ENCODE data around the gene GPR15. TPM values are rescaled to one million over a fixed set of nuclear protein-coding genes. Genes with fewer than 3 reads are reported as not detected.

GPR15 gene
- total RNA-seq, 1 donor from 2014 or later: not detected

DNA sequence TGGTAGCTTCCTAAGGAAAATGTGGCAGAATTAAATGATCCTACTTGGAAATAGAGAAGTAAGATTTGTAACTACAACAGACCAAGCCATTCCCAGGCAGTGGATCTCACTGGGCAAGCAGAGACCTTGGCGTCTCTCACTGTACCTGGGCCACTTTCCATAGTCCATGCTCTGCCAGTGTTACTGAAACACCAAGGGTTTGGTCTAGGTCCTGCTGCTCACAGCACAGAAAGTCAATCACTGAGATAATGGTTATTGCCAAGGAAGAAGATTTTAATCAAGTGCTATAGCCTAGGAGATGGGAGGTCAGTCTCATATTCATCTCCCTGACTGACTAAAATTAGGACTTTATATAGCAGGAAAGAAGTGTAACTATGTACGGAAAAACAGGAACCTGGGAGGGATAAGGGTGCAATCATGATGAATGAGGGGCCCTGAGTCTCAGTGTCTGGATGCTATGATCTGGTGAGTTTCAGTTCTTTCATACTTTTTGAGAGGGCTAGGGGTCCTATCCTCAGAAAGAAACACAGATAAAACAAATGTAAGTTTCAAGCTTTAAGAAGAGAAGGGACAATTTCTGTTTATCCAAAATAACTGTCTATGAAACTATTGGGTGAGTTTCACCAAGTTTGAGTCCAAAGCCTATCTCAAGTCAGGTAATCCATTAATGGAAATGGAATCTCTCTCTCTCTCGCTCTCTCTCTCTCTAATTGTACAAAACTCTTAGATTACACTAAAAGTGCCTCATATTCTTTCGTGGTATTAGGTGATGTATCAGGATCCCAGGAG is 20.6 kb downstream of the GPR15 start:
- TF ChIP-seq, protein P1, sequence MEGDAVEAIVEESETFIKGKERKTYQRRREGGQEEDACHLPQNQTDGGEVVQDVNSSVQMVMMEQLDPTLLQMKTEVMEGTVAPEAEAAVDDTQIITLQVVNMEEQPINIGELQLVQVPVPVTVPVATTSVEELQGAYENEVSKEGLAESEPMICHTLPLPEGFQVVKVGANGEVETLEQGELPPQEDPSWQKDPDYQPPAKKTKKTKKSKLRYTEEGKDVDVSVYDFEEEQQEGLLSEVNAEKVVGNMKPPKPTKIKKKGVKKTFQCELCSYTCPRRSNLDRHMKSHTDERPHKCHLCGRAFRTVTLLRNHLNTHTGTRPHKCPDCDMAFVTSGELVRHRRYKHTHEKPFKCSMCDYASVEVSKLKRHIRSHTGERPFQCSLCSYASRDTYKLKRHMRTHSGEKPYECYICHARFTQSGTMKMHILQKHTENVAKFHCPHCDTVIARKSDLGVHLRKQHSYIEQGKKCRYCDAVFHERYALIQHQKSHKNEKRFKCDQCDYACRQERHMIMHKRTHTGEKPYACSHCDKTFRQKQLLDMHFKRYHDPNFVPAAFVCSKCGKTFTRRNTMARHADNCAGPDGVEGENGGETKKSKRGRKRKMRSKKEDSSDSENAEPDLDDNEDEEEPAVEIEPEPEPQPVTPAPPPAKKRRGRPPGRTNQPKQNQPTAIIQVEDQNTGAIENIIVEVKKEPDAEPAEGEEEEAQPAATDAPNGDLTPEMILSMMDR (IDR thresholded peaks at IDR 0.05; ENCODE audit: unreplicated experiment): no peak
- no peak for DNase-seq (ENCODE audit: low spot score, unreplicated experiment)
- H3K4me1 Mint-ChIP-seq (ENCODE audit: low read depth): no peaks in the 10 kb centered on the region
- no peaks in the 10 kb centered on the region for H3K9me3 Mint-ChIP-seq (ENCODE audit: low read depth)
- H3K36me3 Mint-ChIP-seq (ENCODE audit: insufficient read depth): no peaks in the 10 kb centered on the region
- H3K27ac Mint-ChIP-seq: no peak overlapping the region
- no peak overlapping the region for H3K4me3 Mint-ChIP-seq (ENCODE audit: low read depth)
- no peaks in the 10 kb centered on the region for H3K27me3 Mint-ChIP-seq

DNA sequence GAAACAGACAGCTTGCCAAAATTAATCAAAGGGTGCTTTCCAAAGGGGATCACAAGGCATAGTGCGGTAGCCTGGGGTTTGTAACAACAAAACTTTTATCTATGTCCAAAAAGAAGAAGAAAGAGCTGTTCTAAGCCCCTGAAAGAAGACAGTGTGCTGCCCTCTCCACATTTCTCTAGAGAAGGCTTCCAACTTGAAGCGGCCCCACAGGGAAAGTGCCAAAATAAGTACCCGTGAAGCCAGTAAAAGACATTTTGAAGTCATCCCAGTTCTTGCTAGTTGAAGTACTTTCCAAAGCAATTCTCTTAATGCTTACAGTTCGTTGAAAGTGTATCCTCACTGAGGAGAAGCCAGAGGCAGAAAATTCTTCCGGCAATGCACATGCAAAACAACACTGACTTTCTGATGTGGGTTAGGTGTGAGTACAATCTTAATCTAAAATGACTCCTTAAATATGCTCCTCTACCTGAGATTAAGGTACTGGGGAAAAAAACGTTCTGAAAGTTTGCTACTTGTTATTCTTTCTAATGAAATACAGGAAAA is 21.3 kb downstream of the GPR15 start:
- no peak overlapping the region for H3K27ac Mint-ChIP-seq
- no peak for DNase-seq (ENCODE audit: low spot score, unreplicated experiment)
- TF ChIP-seq, protein P1 (IDR thresholded peaks at IDR 0.05; ENCODE audit: unreplicated experiment): no peak
- H3K9me3 Mint-ChIP-seq (ENCODE audit: low read depth): no peaks in the 10 kb centered on the region
- no peaks in the 10 kb centered on the region for H3K36me3 Mint-ChIP-seq (ENCODE audit: insufficient read depth)
- no peaks in the 10 kb centered on the region for H3K4me1 Mint-ChIP-seq (ENCODE audit: low read depth)
- H3K4me3 Mint-ChIP-seq (ENCODE audit: low read depth): no peak overlapping the region
- H3K27me3 Mint-ChIP-seq: no peaks in the 10 kb centered on the region

DNA sequence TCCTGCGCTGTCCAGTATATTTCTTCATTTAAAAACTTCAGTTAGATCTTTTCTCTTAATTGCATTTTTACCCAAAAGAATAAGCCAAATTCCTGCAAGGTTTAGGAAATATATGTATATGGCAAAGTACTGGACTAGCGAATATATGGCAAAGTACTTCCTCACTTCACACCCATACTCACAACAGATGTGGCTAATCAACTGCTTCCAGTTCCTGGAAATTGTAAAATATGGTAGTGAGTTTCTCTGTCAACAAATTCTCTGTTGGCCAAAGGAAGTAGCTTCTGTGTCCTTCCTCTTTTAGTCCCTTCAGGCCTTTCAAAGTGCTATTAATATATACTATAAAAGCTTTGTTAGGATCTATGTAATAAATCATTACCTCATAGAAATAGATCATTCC is 22.0 kb downstream of the GPR15 start:
- H3K9me3 Mint-ChIP-seq (ENCODE audit: low read depth): no peaks in the 10 kb centered on the region
- H3K27ac Mint-ChIP-seq: no peak overlapping the region
- no peaks in the 10 kb centered on the region for H3K36me3 Mint-ChIP-seq (ENCODE audit: insufficient read depth)
- TF ChIP-seq, protein P1 (IDR thresholded peaks at IDR 0.05; ENCODE audit: unreplicated experiment): no peak
- no peaks in the 10 kb centered on the region for H3K27me3 Mint-ChIP-seq
- no peaks in the 10 kb centered on the region for H3K4me1 Mint-ChIP-seq (ENCODE audit: low read depth)
- H3K4me3 Mint-ChIP-seq (ENCODE audit: low read depth): no peak overlapping the region
- DNase-seq (ENCODE audit: low spot score, unreplicated experiment): no peak

DNA sequence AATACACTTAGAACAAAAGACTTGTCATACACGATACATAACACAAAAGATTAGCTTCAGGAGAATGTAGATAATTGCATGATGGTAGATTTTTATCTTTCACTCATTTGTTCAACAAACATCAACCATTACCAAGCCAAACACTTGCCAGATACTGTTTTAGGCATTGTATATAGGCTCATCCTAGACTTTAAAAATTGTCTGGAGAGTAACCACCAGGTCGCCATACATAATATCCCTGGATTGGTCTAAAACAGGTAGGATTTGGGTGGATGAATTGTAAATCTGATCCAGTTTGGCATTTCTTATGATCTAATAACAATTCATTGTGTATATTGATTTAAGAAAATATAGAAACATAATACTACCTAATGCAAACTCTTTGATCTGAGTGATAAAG is 22.8 kb downstream of the GPR15 start:
- no peak overlapping the region for H3K27ac Mint-ChIP-seq
- no peaks in the 10 kb centered on the region for H3K4me1 Mint-ChIP-seq (ENCODE audit: low read depth)
- DNase-seq (ENCODE audit: low spot score, unreplicated experiment): no peak
- TF ChIP-seq, protein P1 (IDR thresholded peaks at IDR 0.05; ENCODE audit: unreplicated experiment): no peak
- no peaks in the 10 kb centered on the region for H3K27me3 Mint-ChIP-seq
- no peaks in the 10 kb centered on the region for H3K9me3 Mint-ChIP-seq (ENCODE audit: low read depth)
- H3K36me3 Mint-ChIP-seq (ENCODE audit: insufficient read depth): no peaks in the 10 kb centered on the region
- no peak overlapping the region for H3K4me3 Mint-ChIP-seq (ENCODE audit: low read depth)

DNA sequence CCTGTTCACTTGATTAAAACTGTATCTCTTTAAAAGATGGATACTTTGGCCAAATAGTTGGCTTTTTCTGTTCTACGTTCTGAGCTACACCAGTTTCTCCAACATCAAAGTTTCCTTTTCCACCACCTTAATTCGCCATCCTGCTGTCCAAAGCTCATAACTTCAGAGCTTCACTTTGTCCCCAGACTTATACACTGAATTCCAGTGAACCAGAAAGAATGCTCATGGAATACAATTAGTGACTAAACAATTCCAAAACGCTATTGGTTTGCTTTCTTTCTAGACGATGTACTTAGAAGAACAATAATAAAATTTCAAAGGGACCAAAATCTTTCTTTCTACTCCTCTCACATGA is 23.2 kb downstream of the GPR15 start:
- Mint-ChIP-seq H3K27me3 (no peaks in the 10 kb centered on the region), H3K9me3 (ENCODE audit: low read depth) (no peaks in the 10 kb centered on the region), H3K36me3 (ENCODE audit: insufficient read depth) (no peaks in the 10 kb centered on the region), H3K4me3 (ENCODE audit: low read depth) (no peak overlapping the region), H3K27ac (no peak overlapping the region), H3K4me1 (ENCODE audit: low read depth) (no peaks in the 10 kb centered on the region)
- no peak for DNase-seq (ENCODE audit: low spot score, unreplicated experiment)
- TF ChIP-seq, protein P1 (IDR thresholded peaks at IDR 0.05; ENCODE audit: unreplicated experiment): no peak
